Cardiac muscle cell (in vitro differentiated cells and primary cell): ENCODE data around the gene DNTTIP2. TPM values are rescaled to one million over a fixed set of nuclear protein-coding genes. Genes with fewer than 3 reads are reported as not detected.
"Not testable (repeated sequence)": the region's sequence is repeated elsewhere in the genome, so short reads cannot be mapped to it uniquely, and the experiment has no call there.

Experiments
- DNase-seq, 2 donors: peaks; one replicate each; pipeline versions ENCODE4 v3.0.0 to v3.0.0-alpha.2; 2010 to 2017; ENCODE audit warnings: low read depth in 1 of 2, low spot score in 1 of 2
- H3K27ac ChIP-seq: fragments of 200-600 bp; sonication (generic); 2 replicates; pipeline ENCODE4 v1.5.1; 2016
- H3K27me3 ChIP-seq: fragments of 200-600 bp; sonication (generic); 2 replicates; pipeline ENCODE4 v1.6.0; 2016; ENCODE audit warnings: control low read depth
- H3K36me3 ChIP-seq: fragments of 200-600 bp; sonication (generic); 2 replicates; pipeline ENCODE4 v1.5.1; 2016; ENCODE audit warnings: control low read depth
- H3K4me1 ChIP-seq: fragments of 200-600 bp; sonication (generic); 2 replicates; pipeline ENCODE4 v1.8.1; 2017; ENCODE audit warnings: low read depth, mild to moderate bottlenecking, mixed run types
- H3K4me3 ChIP-seq: fragments of 200-600 bp; sonication (generic); 2 replicates; pipeline ENCODE4 v1.5.1; 2016; ENCODE audit warnings: mild to moderate bottlenecking
- H3K9me3 ChIP-seq: fragments of 200-600 bp; sonication (generic); 2 replicates; pipeline ENCODE4 v1.5.1; 2017; ENCODE audit warnings: low read depth, mild to moderate bottlenecking, control low read depth
- CTCF ChIP-seq: IDR thresholded peaks from 2 replicates; pipeline ENCODE4 v1.5.1; 2012; ENCODE audit warnings: low read depth, mild to moderate bottlenecking, low read length
- polyA plus RNA-seq: library from polyadenylated mRNA; unstranded; fragments of >200 nt; fragmentation: Nextera tagmentation; extraction: Ambion mirVana; gene quantifications from 2 replicates; pipeline ENCODE4 v1.2.1, GENCODE V29; 2016
- total RNA-seq: library from RNA; depleted of rRNA; stranded (reverse); fragments of >200 nt; gene quantifications from 2 replicates; pipeline ENCODE4 v1.2.3, GENCODE V29; 2016

Gene DNTTIP2
- total and polyA plus RNA-seq, 2 experiments from 2014 or later = 13.9 to 38.5 TPM

GRCh38 chr1:93839307-93839706, 39.7 kb downstream of the DNTTIP2 start:
- Histone ChIP-seq H3K27me3 (no peaks in the 10 kb centered on the region), H3K27ac (no peak overlapping the region), H3K36me3 (no peaks in the 10 kb centered on the region), H3K4me1 (no peaks in the 10 kb centered on the region), H3K4me3 (no peak overlapping the region), H3K9me3 (no peaks in the 10 kb centered on the region)
- peak in 1 of 2 donors; percentile 92 for DNase-seq
- TF ChIP-seq CTCF = no peak

- Histone ChIP-seq H3K27me3 (no peaks in the 10 kb centered on the region), H3K4me1 (no peaks in the 10 kb centered on the region), H3K27ac (no peak overlapping the region), H3K36me3 (no peaks in the 10 kb centered on the region), H3K4me3 (no peak overlapping the region), H3K9me3 (no peaks in the 10 kb centered on the region)
- TF ChIP-seq CTCF = no peak
- no peak for DNase-seq
Measured at GRCh38 chr1:93837961-93838360, 41.0 kb downstream of the DNTTIP2 start.

- not testable (repeated sequence) for H3K27me3 ChIP-seq, H3K4me1 ChIP-seq, H3K9me3 ChIP-seq
Measured at GRCh38 chr1:93833293-93833692, 45.7 kb downstream of the DNTTIP2 start.

GRCh38 chr1:93829061-93829460, 49.9 kb downstream of the DNTTIP2 start:
- no peak overlapping the region for H3K27ac ChIP-seq

More at GRCh38 chr1:93833293-93833692, 45.7 kb downstream of the DNTTIP2 start:
- not testable (repeated sequence) for H3K4me3 ChIP-seq, H3K36me3 ChIP-seq, H3K27ac ChIP-seq, DNase-seq

GRCh38 chr1:93828367-93828755, 50.6 kb downstream of the DNTTIP2 start:
- no peak overlapping the region for H3K27ac ChIP-seq
- no peak for TF ChIP-seq CTCF
- DNase-seq = no peak
- no peaks in the 10 kb centered on the region for H3K9me3 ChIP-seq
- H3K36me3 ChIP-seq = no peaks in the 10 kb centered on the region
- no peak overlapping the region for H3K4me3 ChIP-seq
- no peaks in the 10 kb centered on the region for H3K4me1 ChIP-seq
- H3K27me3 ChIP-seq = no peaks in the 10 kb centered on the region

More at GRCh38 chr1:93829061-93829460, 49.9 kb downstream of the DNTTIP2 start:
- Histone ChIP-seq H3K27me3 (no peaks in the 10 kb centered on the region), H3K4me1 (no peaks in the 10 kb centered on the region), H3K9me3 (no peaks in the 10 kb centered on the region), H3K36me3 (no peaks in the 10 kb centered on the region), H3K4me3 (no peak overlapping the region)
- no peak for TF ChIP-seq CTCF
- no peak for DNase-seq

- Histone ChIP-seq H3K9me3 (no peaks in the 10 kb centered on the region), H3K4me1 (no peaks in the 10 kb centered on the region), H3K4me3 (no peak overlapping the region), H3K27me3 (no peaks in the 10 kb centered on the region), H3K36me3 (no peaks in the 10 kb centered on the region), H3K27ac (no peak overlapping the region)
- peak in 1 of 2 donors; percentile 57 for DNase-seq
- no peak for TF ChIP-seq CTCF
Measured at GRCh38 chr1:93827633-93828366, 51.2 kb downstream of the DNTTIP2 start.
